Activated B cell treated with CpG ODN at 0.5 μM for 24 hours (primary cell): ENCODE data around the gene NRIP1. TPM values are rescaled to one million over a fixed set of nuclear protein-coding genes. Genes with fewer than 3 reads are reported as not detected.

ENCODE experiments used
- ATAC-seq: fragments of 200-7000 bp; cut with Tn5 transposase; one replicate; pipeline ENCODE4 v1.10.0; 2021; ENCODE audit warnings: low read depth, mild to moderate bottlenecking, moderate library complexity
- CTCF ChIA-PET: fragments of 350-600 bp; sonication (Branson Sonifier 250); formaldehyde crosslinking; loops from one replicate; lab custom pipeline; 2021; ENCODE audit warnings: antibody characterized with exemption; lab: Charles Lee
- POLR2A ChIA-PET: fragments of 350-600 bp; sonication (Branson Sonifier 250); formaldehyde crosslinking; loops from one replicate; lab custom pipeline; 2021; ENCODE audit warnings: antibody characterized with exemption; lab: Charles Lee
- DNase-seq: peaks from one replicate; pipeline ENCODE4 v3.0.0; 2022
- H3K27ac Mint-ChIP-seq: one replicate; pipeline ENCODE4 v1.8.0; 2020; ENCODE audit warnings: mixed read lengths
- H3K27me3 Mint-ChIP-seq: one replicate; pipeline ENCODE4 v1.8.0; 2021; ENCODE audit warnings: mixed read lengths
- H3K36me3 Mint-ChIP-seq: one replicate; pipeline ENCODE4 v1.8.0; 2021; ENCODE audit warnings: low read depth, mixed read lengths
- H3K4me1 Mint-ChIP-seq: one replicate; pipeline ENCODE4 v1.8.0; 2021; ENCODE audit warnings: mixed read lengths
- H3K4me3 Mint-ChIP-seq: one replicate; pipeline ENCODE4 v1.8.0; 2020; ENCODE audit warnings: mild to moderate bottlenecking, mixed read lengths
- H3K9me3 Mint-ChIP-seq: one replicate; pipeline ENCODE4 v1.8.0; 2020; ENCODE audit warnings: mixed read lengths
- intact Hi-C: fragments of 100-400 bp; cut with micrococcal nuclease; formaldehyde crosslinking; loops from one replicate; pipeline ENCODE4 v1.15.1; 2024
- total RNA-seq: library from RNA; stranded (reverse); gene quantifications from 2 replicates; pipeline ENCODE4 v1.2.3, GENCODE V29; 2022
- TF ChIP-seq, protein P1 (sequence below): fragments of 200-600 bp; IDR thresholded peaks from one replicate; pipeline ENCODE4 v1.8.0; 2022; ENCODE audit warnings: antibody characterized with exemption, mild to moderate bottlenecking

Gene NRIP1, protein sequence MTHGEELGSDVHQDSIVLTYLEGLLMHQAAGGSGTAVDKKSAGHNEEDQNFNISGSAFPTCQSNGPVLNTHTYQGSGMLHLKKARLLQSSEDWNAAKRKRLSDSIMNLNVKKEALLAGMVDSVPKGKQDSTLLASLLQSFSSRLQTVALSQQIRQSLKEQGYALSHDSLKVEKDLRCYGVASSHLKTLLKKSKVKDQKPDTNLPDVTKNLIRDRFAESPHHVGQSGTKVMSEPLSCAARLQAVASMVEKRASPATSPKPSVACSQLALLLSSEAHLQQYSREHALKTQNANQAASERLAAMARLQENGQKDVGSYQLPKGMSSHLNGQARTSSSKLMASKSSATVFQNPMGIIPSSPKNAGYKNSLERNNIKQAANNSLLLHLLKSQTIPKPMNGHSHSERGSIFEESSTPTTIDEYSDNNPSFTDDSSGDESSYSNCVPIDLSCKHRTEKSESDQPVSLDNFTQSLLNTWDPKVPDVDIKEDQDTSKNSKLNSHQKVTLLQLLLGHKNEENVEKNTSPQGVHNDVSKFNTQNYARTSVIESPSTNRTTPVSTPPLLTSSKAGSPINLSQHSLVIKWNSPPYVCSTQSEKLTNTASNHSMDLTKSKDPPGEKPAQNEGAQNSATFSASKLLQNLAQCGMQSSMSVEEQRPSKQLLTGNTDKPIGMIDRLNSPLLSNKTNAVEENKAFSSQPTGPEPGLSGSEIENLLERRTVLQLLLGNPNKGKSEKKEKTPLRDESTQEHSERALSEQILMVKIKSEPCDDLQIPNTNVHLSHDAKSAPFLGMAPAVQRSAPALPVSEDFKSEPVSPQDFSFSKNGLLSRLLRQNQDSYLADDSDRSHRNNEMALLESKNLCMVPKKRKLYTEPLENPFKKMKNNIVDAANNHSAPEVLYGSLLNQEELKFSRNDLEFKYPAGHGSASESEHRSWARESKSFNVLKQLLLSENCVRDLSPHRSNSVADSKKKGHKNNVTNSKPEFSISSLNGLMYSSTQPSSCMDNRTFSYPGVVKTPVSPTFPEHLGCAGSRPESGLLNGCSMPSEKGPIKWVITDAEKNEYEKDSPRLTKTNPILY (N-terminal part only)
- total RNA-seq, result 24.6 and 26.6 TPM in 2 replicates

DNA sequence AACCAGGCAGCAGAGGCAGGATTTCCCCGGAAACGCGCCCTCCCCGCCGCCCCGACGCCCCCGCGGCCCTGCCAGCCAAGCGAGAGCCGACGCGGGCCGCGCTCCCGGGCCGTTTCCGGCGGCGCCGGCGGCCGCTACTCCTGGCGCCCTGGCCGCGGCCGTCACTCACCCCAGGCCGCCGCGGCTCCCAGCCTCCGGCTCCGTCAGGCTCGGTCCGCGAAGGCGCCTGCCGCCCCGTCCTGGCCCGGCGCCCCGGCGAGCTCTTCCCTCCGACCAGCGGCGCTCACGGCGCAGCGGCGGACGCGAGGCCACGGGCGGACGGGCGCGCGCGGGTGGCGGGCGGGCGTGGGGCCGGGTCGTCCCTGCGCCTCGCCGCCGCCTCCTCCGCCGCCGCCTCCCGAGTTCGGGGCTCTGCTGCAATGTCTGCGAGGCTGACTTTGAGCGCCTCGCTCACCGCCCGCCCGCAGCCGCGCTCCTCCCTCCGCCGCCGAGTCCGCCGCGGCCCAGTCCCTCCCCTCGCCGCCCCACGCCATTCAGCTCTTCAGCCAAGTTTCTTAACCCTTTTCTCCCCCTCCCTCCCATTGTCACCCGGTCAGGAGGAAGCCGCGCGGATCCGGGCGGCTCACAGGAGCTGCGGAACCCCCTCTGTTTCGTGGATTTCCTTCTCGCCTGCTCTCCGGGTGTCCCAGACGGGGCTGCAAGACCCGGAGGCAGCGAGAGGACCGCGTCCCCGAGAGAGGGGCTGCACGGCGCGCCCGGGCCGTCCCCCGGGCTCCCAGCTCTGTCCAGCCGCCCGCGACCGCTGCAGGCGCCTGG is at the start of gene NRIP1:
NRIP1 (minus strand) TSS at position 425 of the 816 bp plus-strand sequence. CDS start 96,808 bp downstream, outside the sequence.
- peak; percentile 84 for DNase-seq
- intact Hi-C loops, result loop anchor here (1.0 to 5.0 kb wide), 12 partner anchors 37 to 681 kb away; partner anchors contain the start of gene HSPA13
- TF ChIP-seq, protein P1, sequence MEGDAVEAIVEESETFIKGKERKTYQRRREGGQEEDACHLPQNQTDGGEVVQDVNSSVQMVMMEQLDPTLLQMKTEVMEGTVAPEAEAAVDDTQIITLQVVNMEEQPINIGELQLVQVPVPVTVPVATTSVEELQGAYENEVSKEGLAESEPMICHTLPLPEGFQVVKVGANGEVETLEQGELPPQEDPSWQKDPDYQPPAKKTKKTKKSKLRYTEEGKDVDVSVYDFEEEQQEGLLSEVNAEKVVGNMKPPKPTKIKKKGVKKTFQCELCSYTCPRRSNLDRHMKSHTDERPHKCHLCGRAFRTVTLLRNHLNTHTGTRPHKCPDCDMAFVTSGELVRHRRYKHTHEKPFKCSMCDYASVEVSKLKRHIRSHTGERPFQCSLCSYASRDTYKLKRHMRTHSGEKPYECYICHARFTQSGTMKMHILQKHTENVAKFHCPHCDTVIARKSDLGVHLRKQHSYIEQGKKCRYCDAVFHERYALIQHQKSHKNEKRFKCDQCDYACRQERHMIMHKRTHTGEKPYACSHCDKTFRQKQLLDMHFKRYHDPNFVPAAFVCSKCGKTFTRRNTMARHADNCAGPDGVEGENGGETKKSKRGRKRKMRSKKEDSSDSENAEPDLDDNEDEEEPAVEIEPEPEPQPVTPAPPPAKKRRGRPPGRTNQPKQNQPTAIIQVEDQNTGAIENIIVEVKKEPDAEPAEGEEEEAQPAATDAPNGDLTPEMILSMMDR, result no peak
- peak; percentile 84 for ATAC-seq
- POLR2A ChIA-PET, result interaction anchor here (0.6 to 2.2 kb wide), 18 partner anchors 8 to 682 kb away, joined by 3 to 12 read pairs (median 4); partner anchors contain the start of gene HSPA13
- Mint-ChIP-seq H3K27me3 (no peaks in the 10 kb centered on the region), H3K27ac (peak within 1 kb of the TSS; percentile 96), H3K4me1 (peaks cover 48% of the 10 kb centered on the region), H3K36me3 (peaks cover 11% of the 10 kb centered on the region), H3K9me3 (no peaks in the 10 kb centered on the region), H3K4me3 (peak within 1 kb of the TSS; percentile 98)
- CTCF ChIA-PET, result no interaction called here

DNA sequence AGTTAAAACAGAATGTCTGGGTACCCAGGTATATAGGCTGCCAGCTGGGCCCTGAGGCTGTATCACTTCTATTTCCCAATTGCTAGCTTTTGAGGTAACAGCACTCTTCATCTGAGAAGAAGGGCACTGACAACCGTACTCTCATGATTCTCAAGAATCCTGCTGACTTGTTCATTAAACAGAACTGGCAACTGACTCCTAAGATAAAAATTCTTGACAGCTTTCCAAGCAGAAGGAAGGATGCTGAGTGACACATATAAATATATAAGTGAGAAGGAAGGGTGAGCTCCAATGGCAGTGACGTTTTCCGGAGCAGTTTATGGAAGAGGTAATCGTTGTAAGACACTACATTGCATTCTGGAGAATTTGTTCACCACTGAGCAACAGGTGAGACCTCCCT is 48.1 kb upstream of the NRIP1 start:
- DNase-seq (no peak), ATAC-seq (no peak)
- Mint-ChIP-seq H3K27me3 (peaks cover 4% of the 10 kb centered on the region), H3K4me3 (no peak overlapping the region), H3K36me3 (no peaks in the 10 kb centered on the region), H3K27ac (no peak overlapping the region), H3K9me3 (no peaks in the 10 kb centered on the region), H3K4me1 (no peaks in the 10 kb centered on the region)
- intact Hi-C loops, result no loop called here
- ChIA-PET CTCF (no interaction called here), POLR2A (no interaction called here)
- TF ChIP-seq, protein P1, result no peak

DNA sequence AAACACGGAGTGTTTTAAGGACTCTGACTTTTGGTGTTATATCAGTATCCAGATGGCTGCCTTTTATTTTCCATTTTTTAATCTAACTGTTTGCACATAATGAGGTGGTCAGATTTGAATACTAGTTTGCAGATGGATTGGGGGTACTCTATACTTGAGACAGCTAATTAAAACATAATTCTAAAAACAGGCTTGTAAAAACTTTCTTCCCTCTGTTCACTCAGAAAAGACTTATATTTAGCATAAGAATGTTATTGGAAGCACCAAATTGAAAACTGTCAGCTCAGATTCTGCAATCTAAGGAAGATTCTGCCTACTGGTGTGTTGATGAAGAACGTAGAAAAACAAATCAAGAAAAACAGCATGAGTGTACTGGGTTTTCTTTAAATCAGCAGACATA is 44.0 kb upstream of the NRIP1 start:
- Mint-ChIP-seq H3K27me3 (peaks cover 4% of the 10 kb centered on the region), H3K36me3 (no peaks in the 10 kb centered on the region), H3K4me1 (no peaks in the 10 kb centered on the region), H3K4me3 (no peak overlapping the region), H3K27ac (no peak overlapping the region), H3K9me3 (no peaks in the 10 kb centered on the region)
- ChIA-PET POLR2A (no interaction called here), CTCF (no interaction called here)
- no peak for DNase-seq
- TF ChIP-seq, protein P1, result no peak
- ATAC-seq, result no peak
- intact Hi-C loops, result no loop called here

DNA sequence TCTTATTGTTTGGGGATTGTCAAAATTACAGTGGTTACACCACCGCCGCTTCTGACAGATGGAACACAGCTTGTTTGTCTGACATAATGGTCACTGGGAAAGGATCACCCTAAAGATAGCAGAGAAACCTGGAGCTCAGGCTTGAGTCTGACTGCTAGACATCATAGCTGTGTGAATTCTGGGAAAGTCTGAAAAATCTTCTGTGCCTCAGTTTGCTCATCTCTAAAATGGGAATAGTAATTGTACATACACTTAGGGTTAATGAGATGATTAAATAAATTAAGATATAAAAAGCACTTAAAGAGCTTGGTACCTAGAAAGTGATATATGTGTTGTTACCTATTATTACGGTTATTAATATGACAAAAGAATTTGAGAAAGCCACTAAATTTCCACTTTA is 39.7 kb upstream of the NRIP1 start:
- DNase-seq (no peak), ATAC-seq (no peak)
- H3K27ac Mint-ChIP-seq, result no peak overlapping the region
- no peaks in the 10 kb centered on the region for H3K4me1 Mint-ChIP-seq
- H3K9me3 Mint-ChIP-seq, result no peaks in the 10 kb centered on the region
- no peaks in the 10 kb centered on the region for H3K36me3 Mint-ChIP-seq
- H3K4me3 Mint-ChIP-seq, result no peak overlapping the region
- no peaks in the 10 kb centered on the region for H3K27me3 Mint-ChIP-seq
- intact Hi-C loops, result no loop called here
- TF ChIP-seq, protein P1, result no peak
- ChIA-PET POLR2A (no interaction called here), CTCF (no interaction called here)
